Aorta (tissue), 5 donors: ENCODE results near the gene NTN1. TPM values are rescaled to one million over a fixed set of nuclear protein-coding genes. Genes with fewer than 3 reads are reported as not detected.
A peak's percentile ranks its signal among the peaks of the same experiment; 100 is the strongest.

Experiments
- ATAC-seq: fragments of 200-7000 bp; cut with Tn5 transposase; one replicate; pipeline ENCODE4 v1.9.1; 2022; ENCODE audit warnings: moderate library complexity; ENCODE audit not compliant: low FRiP score
- DNase-seq, 2 donors: peaks; one replicate each; pipeline ENCODE4 v3.0.0-alpha.2; 2020
- H3K27ac ChIP-seq, 2 donors: one replicate each; pipeline ENCODE4 v1.5.1; 2013; ENCODE audit warnings: low read length in 2 of 2, mild to moderate bottlenecking in 2 of 2, moderate library complexity in 2 of 2, control low read depth in 1 of 2, inconsistent platforms in 1 of 2, low read depth in 1 of 2
- H3K27me3 ChIP-seq, 2 donors: one replicate each; pipeline ENCODE4 v1.6.1; 2013; ENCODE audit warnings: control low read depth in 1 of 2, low read length in 1 of 2, mild to moderate bottlenecking in 1 of 2, moderate library complexity in 1 of 2; ENCODE audit not compliant: insufficient read depth in 2 of 2, control insufficient read depth in 1 of 2
- H3K36me3 ChIP-seq, 2 donors: one replicate each; pipeline ENCODE4 v1.6.1; 2013; ENCODE audit warnings: control low read depth in 1 of 2, low read length in 1 of 2, mild to moderate bottlenecking in 1 of 2; ENCODE audit not compliant: insufficient read depth in 2 of 2, control insufficient read depth in 1 of 2
- H3K4me1 ChIP-seq, 2 donors: one replicate each; pipeline ENCODE4 v1.6.1; 2013; ENCODE audit warnings: low read length in 2 of 2, control low read depth in 1 of 2, mild to moderate bottlenecking in 1 of 2, moderate library complexity in 1 of 2; ENCODE audit not compliant: insufficient read depth in 2 of 2, control insufficient read depth in 1 of 2
- H3K4me3 ChIP-seq, 2 donors: one replicate each; pipeline ENCODE4 v1.5.1; 2013; ENCODE audit warnings: low read length in 2 of 2, control low read depth in 1 of 2, mild to moderate bottlenecking in 1 of 2
- H3K9me3 ChIP-seq: one replicate; pipeline ENCODE4 v1.6.1; 2013; ENCODE audit warnings: mild to moderate bottlenecking, low read length; ENCODE audit not compliant: control insufficient read depth
- WGBS, 2 donors: extraction: QIAGEN DNeasy Blood & Tissue Kit; methylation state at CpG; one replicate each; pipeline ENCODE4 v1.1.7; 2013; 5-methylcytosine and 5-hydroxymethylcytosine counted together
- intact Hi-C, 2 donors: fragments of 100-400 bp; cut with DNase I; formaldehyde crosslinking; loops; one replicate each; pipeline versions ENCODE4 v1.14.2 to v1.15.0; 2022
- polyA plus RNA-seq, 2 donors: library from polyadenylated mRNA; stranded (reverse); fragments of 200-250 nt; gene quantifications; one replicate each; pipeline ENCODE4 v1.2.3, GENCODE V29; 2013
- total RNA-seq, 2 donors: library from RNA; stranded (reverse); fragmentation: NEBNext Ultra II Directional; extraction: Animal tissue kit (Norgen Biotek cat#: 25700); gene quantifications; one replicate each; pipeline ENCODE4 v1.2.1, GENCODE V29; 2021
- donor health status: healthy with polysubstance abuse.
- donor health status: Bipolar disorder and iron deficiency.
- donor health status: DM: no; HTN: no; CAD: no.
- donor health status: DM: no; HTN: no; CAD: no.
- donor health status: DM: yes; HTN: yes; CAD: no.

Gene NTN1
- total and polyA plus RNA-seq, 4 donors = 6.6 to 90.4 (median 37.1) TPM

GRCh38 chr17:9269350-9270035, 248.2 kb downstream of the NTN1 start:
- H3K4me1 ChIP-seq = peaks cover 0 to 4% of the 10 kb centered on the region in 2 donors
- H3K27me3 ChIP-seq = no peaks in the 10 kb centered on the region
- ATAC-seq (no peak), DNase-seq (no peak)
- intact Hi-C loops = no loop called here
- no peaks in the 10 kb centered on the region for H3K36me3 ChIP-seq
- H3K27ac ChIP-seq = no peak overlapping the region
- 82 to 88% methylated on average over 7 of the region's 7 CpGs for WGBS, 2 donors
- H3K9me3 ChIP-seq = no peaks in the 10 kb centered on the region
- H3K4me3 ChIP-seq = no peak overlapping the region

DNA sequence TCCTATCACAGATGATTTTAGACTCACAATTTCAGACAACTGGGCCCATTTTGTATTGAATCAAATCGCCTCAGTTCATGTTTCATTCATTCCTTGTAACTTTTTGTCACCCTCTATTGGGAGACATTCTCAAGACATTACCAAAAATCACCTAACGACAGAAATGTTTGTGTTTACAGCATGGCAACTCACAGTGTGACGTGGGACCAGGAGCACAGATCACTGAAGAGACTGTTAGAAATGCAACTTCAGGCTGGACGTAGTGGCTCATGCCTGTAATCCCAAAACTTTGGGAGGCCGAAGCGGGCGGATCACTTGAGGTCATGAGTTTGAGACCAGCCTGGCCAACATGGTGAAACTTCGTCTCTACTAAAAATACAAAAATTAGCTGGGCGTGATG, 249.6 kb downstream of the NTN1 start:
- ATAC-seq = no peak
- H3K4me3 ChIP-seq = no peak overlapping the region
- no peaks in the 10 kb centered on the region for H3K27me3 ChIP-seq
- H3K36me3 ChIP-seq = no peaks in the 10 kb centered on the region
- H3K27ac ChIP-seq = no peak overlapping the region
- DNase-seq = no peak
- H3K9me3 ChIP-seq = no peaks in the 10 kb centered on the region
- intact Hi-C loops = no loop called here
- 95 to 98% methylated on average over 9 of the region's 9 CpGs for WGBS, 2 donors
- peaks cover 0 to 4% of the 10 kb centered on the region in 2 donors for H3K4me1 ChIP-seq

- Histone ChIP-seq H3K4me1 (peaks cover 0 to 2% of the 10 kb centered on the region in 2 donors), H3K4me3 (no peak overlapping the region), H3K27me3 (no peaks in the 10 kb centered on the region), H3K36me3 (no peaks in the 10 kb centered on the region), H3K27ac (no peak overlapping the region), H3K9me3 (no peaks in the 10 kb centered on the region)
- intact Hi-C loops = no loop called here
- ATAC-seq (no peak), DNase-seq (no peak)
- WGBS, 2 donors = 92 to 93% methylated on average over 8 of the region's 8 CpGs
Measured at GRCh38 chr17:9271989-9272388, 250.7 kb downstream of the NTN1 start.

GRCh38 chr17:9272501-9273200, 251.3 kb downstream of the NTN1 start:
- WGBS, 2 donors = 88 to 89% methylated on average over 22 of the region's 22 CpGs
- Histone ChIP-seq H3K4me3 (no peak overlapping the region), H3K27ac (no peak overlapping the region), H3K9me3 (no peaks in the 10 kb centered on the region), H3K27me3 (no peaks in the 10 kb centered on the region), H3K36me3 (no peaks in the 10 kb centered on the region), H3K4me1 (no peaks in the 10 kb centered on the region)
- no peak for DNase-seq
- intact Hi-C loops = no loop called here
- ATAC-seq = no peak

DNA sequence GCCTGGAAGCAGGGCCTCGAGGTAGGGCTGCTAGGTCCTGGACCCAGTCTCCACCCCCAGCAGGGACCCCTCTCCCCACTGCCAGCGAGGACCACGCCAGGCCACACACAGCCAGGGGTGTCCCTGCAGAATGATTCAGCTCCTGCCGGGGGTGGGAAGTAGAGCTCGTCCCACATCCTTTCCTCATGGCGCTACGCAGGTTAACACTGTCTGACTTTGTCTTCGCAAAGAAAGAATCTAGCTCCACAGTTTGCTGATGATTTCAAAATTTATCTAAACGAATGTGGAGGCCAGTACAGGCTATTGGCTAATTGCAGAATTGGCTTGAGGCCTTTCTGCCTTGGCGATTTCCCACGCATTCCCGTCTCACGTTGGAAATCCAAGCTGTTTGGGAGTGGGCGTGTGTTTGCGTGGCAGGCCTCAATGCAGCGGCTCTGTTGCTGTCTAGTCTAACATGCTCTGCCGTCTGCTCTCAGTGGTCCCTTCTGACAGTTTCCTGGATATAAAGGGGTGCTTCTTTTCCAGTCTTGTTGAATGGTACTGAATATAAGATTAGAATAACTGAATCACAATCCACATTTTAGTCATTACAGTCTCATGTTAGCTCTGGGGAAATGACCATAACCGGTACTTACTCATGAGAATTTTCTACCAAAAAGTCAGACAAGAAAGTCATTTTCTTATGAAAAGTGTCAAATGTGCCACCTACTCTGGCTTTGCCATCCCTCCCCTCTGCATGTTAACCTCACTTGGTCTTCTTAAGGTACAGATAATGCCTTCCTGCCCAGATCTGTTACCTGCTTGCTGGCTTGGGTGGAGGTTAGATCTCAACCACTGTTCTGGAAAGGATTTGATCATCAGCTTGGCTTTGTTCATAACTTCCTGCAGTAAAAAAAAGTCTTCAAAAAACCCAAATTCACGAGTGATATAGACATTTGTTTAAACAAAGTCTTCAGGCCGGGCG, 252.4 kb downstream of the NTN1 start:
- ATAC-seq = peak; percentile 57

DNA sequence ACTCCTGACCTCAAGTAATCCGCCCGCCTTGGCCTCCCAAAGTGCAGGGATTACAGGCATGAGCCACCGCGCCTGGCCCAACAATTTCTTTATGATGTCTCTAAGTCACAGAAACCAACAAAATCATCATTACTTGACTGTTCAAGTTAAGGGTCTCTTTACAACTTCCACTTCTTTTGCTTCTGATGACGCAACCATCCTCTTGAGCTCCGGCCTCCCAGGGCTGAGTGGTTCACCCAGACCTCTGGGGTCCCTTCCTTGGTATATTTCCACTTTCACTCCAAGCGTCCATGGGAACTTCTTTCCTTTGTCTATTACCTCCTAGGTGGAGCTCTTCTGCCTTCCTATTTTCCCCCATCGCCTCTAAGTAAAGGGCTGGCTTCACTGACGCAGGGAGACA, 253.7 kb downstream of the NTN1 start:
- ATAC-seq (no peak), DNase-seq (no peak)
- Histone ChIP-seq H3K9me3 (no peaks in the 10 kb centered on the region), H3K27me3 (no peaks in the 10 kb centered on the region), H3K27ac (no peak overlapping the region), H3K4me3 (no peak overlapping the region), H3K4me1 (no peaks in the 10 kb centered on the region), H3K36me3 (no peaks in the 10 kb centered on the region)
- WGBS, 2 donors = 99% methylated on average over 9 of the region's 9 CpGs
- intact Hi-C loops = no loop called here

More for the DNA sequence above, 252.4 kb downstream of the NTN1 start:
- no peaks in the 10 kb centered on the region for H3K27me3 ChIP-seq
- H3K27ac ChIP-seq = no peak overlapping the region
- DNase-seq = no peak
- H3K4me3 ChIP-seq = no peak overlapping the region
- H3K36me3 ChIP-seq = no peaks in the 10 kb centered on the region
- WGBS, 2 donors = 51 to 56% methylated on average over 21 of the region's 21 CpGs
- H3K9me3 ChIP-seq = no peaks in the 10 kb centered on the region
- H3K4me1 ChIP-seq = no peaks in the 10 kb centered on the region
- intact Hi-C loops = no loop called here

DNA sequence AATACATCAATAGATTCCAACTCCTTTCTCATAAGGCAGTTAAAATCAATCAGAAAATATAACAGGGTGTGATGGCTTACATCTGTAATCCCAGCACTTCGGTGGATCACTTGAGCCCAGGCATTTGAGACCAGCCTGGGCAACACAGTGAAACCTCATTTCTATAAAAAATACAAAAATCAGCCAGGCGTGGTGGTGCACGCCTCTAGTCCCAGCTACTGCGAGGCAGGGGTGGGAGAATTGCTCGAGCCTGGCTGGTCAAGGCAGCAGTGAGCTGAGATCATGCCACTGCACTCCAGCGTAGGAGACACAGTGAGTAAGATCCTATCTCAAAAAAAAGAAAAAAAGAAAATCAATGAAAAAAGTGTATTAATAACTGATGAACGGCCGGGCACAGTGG, 258.6 kb downstream of the NTN1 start:
- Histone ChIP-seq H3K4me3 (no peak overlapping the region), H3K36me3 (no peaks in the 10 kb centered on the region), H3K9me3 (no peaks in the 10 kb centered on the region), H3K27me3 (no peaks in the 10 kb centered on the region), H3K4me1 (no peaks in the 10 kb centered on the region), H3K27ac (no peak overlapping the region)
- 95 to 96% methylated on average over 8 of the region's 8 CpGs for WGBS, 2 donors
- DNase-seq (no peak), ATAC-seq (no peak)
- intact Hi-C loops = no loop called here

DNA sequence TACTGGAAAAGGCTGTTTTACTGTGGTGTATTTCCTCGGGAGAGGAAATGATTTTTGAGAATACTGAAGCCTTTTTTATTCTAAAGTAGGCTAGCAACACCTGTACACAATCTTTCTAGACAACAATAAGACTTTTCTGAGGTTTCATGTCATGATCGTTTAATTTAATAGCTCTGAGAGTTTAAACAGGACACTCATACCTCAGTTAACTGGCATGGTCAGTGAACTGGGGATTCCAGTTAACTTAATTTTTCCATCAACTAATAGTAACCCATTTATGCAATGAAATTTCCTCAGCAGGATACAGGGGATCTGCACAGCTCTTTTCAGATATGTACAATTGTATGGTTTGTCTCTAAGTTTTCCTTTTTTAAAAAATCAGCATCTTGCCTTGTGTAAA, 262.6 kb downstream of the NTN1 start:
- 86 to 93% methylated on average over 2 of the region's 2 CpGs for WGBS, 2 donors

More for the DNA sequence above, 262.6 kb downstream of the NTN1 start:
- intact Hi-C loops = no loop called here
- Histone ChIP-seq H3K4me1 (no peaks in the 10 kb centered on the region), H3K36me3 (no peaks in the 10 kb centered on the region), H3K9me3 (no peaks in the 10 kb centered on the region), H3K4me3 (no peak overlapping the region), H3K27ac (no peak overlapping the region), H3K27me3 (no peaks in the 10 kb centered on the region)
- ATAC-seq (no peak), DNase-seq (no peak)
